GM18870 (cell line): ENCODE data around the gene WSB2.

Experiments
- ATAC-seq: cut with Tn5 transposase; IDR thresholded peaks from one replicate; pipeline ENCODE4 v1.9.1; 2021; ENCODE audit warnings: moderate library complexity; ENCODE audit not compliant: unreplicated experiment

The WSB2 gene

GRCh38 chr12:118063576-118064391 lies 2.8 kb upstream of the WSB2 start:
- ATAC-seq: no peak

DNA sequence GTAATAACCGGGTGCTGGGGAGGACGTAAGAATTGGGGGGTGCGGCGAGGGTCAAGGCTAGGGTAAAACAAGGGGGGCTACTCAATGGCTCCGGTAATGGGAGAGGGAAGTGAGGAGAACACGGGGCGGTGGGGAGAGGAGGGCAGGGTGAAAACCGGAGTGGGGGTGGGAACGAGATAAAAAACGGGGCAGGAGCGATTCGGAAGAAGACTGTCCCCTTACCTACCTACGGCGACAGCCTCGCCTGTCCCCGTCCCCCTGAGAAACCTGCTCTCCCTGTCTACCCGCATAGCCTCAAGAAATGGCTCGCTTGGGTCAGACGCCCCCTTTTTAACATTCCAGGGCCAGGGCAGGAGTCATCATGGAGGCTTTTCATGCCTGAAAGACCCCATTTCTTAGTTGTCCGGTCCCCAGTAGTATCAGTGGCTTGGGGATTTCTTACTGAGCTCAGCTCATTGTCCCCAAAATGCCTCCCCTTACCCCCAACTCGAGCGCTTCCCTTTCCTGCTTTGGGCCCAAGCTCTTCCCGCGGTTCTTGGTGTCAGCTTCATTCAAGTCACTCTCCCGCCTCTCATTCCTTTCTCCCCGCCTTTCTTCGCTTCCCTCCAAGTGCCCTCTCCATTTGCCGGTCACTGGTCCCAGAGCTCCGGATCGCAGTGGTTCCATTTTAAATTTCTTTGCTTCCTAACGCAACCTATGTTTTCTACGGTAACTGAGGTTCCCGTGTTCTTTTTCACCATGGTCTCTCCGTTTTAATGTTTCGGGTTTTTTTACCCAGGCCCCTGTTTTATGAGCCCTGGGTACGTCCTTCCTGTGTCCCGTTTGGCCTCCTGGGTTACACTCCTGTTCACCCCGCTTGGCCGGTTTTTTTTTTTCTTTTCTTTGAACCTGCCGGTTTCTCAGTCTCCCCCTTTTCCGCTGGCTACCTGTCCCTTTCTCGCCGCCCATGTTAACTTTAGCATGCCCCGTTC lies 1.2 kb upstream of the WSB2 start:
- no peak for ATAC-seq

DNA sequence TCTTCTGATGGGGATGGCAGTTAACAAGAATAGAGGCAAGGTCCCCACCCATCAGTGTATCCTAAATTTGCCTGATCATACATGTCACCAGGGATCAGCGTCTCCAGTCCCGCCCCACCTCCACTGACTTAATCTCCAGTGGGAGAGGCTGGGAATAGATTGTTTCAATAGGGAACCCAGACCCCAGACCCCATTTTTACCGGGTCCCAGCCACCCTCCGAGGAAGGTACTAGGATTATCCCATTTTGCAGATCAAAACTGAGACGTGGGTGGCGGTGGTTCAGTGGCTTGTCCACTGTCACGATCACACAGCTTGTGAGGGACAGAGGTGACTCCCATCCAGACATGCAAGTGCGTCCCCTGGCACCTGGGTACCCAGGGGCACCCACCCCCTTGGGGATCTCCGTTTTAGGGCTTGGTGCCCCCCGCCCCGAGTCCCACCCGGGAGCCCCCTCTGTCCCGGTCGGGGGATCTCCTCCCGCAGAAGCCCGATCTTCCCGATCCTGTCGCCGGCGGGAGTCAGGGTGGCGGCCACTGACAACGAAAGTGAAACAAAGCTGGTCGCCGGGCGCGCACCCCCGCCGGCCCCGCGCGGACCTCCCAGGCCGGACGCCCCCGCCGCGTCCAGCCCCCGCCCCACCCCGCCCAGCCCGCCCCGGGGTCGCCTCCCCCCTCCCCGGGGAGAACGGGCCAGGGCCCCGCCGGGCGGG lies 523 bp downstream of the WSB2 start:
- no peak for ATAC-seq

DNA sequence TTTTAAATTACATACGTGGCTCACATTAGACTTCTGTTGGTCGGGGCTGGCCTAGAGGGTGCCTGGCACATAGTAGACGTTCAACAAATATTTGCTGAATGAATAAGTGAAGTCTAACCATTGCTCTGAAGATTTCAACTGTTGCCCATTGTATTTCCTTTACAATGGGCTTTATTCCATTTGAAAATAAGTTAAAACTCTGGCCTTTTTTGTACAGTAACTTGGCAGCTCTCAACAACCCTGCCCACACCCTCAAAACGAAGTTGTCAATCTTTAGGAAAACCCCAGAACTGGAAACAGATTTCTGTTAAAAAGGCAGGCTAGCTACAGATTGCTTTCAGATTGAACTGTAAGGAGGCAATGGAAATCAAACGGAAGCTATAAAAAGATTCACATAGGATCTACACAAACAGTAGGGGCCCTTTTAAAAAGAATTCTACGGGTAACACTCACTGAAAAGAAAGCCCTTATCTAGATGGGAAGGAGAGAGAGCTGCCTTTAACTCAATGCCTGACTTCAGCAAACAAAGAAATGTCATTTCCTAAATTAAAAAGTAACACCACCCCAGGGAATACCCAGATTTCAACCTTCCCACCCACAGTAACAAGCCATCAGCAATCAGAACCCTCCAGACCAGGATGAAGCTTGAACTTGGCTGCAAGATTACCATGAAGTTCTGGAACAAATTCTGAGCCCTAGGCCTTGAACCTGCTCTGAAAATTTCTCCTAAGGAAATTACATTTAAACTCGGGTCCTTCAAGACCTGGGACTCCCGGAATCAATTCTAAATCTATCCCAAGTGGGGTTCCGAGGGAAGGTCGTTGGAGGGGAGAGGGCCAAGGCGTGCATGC lies 1.4 kb downstream of the WSB2 start:
- no peak for ATAC-seq

GRCh38 chr12:118058881-118059280 lies 2.1 kb downstream of the WSB2 start:
- no peak for ATAC-seq

GRCh38 chr12:118058227-118058626 lies 2.8 kb downstream of the WSB2 start:
- no peak for ATAC-seq

DNA sequence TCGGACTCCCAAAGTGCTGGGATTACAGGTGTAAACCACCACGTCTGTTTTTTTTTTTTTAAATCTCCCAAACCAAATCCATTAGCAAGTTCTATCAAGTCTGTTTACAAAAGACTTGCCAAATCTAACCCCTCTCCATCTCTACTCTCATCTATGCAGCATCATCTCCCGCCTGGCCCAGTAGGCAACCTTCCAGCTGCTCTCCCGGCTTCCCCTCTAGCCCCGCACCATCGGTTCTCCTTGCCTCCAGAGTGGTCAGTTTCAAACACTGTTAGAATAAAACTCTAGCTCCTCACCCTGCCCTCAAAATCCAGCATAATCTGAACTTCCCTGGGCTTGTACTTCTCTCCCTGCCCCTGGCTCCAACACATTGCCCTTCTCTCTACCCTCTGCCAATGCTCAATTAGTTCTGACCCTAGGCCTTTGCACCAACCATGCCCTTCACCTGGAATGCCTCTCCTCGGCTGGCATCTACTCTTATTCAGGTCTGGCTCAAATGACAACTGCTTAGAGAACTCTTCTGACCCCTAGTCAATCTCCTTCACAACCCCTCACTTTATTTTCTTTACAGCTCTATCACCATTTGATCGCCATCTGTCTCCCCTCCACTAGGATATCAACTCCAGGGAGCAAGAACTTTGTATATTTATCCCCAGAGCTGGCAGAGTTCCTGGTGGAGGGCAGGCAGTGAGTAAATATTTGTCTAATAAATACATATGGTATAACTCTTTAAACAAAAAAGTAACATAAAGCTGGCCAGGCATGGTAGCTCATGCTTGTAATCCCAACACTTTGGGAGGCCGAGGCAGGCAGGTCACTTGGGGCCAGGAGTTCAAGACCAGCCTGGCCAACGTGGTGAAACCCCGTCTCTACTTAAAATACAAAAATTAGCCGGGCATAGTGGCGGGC lies 4.9 kb downstream of the WSB2 start:
- ATAC-seq: no peak

- ATAC-seq: no peak
Measured at GRCh38 chr12:118055144-118055557, 5.8 kb downstream of the WSB2 start.

GRCh38 chr12:118053071-118053985 lies 7.7 kb downstream of the WSB2 start:
- no peak for ATAC-seq

- no peak for ATAC-seq
Measured at GRCh38 chr12:118052324-118053070, 8.5 kb downstream of the WSB2 start.

GRCh38 chr12:118050972-118051910 lies 9.7 kb downstream of the WSB2 start:
- ATAC-seq: no peak

DNA sequence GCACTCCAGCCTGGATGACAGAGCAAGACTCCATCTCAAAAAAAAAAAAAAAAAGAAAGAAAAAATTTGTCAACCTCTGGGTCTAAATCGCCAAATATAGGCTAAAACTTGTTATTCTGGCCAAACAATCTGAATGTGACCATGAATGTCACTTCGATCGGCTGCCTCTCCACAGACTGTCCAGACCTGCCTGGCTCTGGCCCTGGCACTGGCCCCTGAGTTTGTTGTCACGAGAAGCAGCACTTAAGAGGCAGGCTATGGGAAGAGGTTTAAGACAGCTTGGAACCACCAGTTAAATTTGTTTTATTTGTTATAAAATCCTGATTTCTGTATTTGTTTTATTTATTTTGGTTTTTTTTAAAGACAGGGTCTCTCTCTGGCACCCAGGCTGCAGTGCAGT lies 14.5 kb downstream of the WSB2 start:
- no peak for ATAC-seq

DNA sequence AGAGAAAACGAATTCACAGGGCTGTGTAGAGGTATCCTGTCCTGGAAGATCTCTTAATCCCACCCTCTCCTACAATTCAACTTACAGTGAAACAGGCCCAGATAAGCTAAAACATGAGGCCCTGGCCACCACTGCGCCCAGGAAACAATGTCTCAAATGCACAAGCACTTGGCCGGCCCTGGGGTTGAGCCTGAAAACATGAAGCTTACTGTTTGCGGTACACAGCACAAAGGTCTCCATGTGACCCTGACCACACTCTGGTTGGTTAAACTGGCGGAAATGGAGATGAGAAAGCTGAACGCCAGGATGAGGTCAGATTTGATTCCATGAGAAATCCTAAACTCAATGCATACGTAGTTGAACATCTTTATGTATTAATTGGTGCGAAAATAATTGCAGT lies 16.4 kb downstream of the WSB2 start:
- ATAC-seq: no peak

- ATAC-seq: no peak
Measured at GRCh38 chr12:118044075-118044474, 16.9 kb downstream of the WSB2 start.

DNA sequence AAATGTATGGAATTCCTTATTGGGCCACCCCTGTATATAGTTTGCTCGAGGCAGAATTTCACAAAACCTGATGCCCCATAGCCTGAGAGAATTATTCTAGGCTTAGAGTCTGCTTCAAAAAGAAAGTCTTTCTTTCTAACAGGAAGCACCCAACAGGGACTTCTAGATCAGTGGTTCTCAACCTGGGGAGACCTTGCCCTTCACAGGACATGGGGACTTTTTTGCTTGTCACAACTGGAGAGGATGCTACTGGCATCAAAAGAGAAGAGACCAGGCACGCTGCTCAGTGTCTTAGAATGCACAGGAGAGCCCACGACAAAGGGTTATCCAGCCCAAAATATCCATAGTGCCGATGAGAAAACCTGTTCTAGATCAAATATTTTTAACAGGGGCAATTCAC lies 18.9 kb downstream of the WSB2 start:
- ATAC-seq: no peak

DNA sequence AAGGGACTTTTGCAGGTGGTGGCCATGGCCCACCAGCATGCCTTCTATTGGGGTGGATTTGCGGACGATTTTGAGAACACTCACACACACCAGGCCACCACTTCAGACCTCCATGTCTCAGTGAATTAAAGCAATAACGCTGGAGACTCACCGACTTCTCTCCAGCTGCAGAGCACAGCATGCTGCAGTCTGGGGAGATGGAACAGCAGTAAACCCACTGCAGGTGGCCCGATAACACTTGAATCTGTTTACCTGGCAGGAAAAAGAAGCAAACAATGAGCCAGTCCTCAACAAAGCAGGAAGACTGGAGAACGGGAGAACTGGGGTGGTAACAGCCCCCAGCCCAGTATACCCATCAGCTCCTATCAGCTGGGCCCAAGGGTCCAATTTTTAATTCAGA lies 22.8 kb downstream of the WSB2 start:
- no peak for ATAC-seq
